ENCODE results near the gene DENND4A. TPM values are rescaled to one million over a fixed set of nuclear protein-coding genes. Genes with fewer than 3 reads are reported as not detected.

Gene DENND4A
- total and polyA plus RNA-seq, 10 of the 15 experiments (the other 5 are each of a cell fraction or from before 2014, with no cell fraction given): 14.2 to 81.8 (median 34.1) TPM

- TF ChIP-seq ETV6 (conservative IDR thresholded peaks at IDR 0.05 in 1 of 2, IDR thresholded peaks at IDR 0.05 in 1 of 2; ENCODE audit: borderline replicate concordance in 1 of 2, low read depth in 1 of 2) (no peak), SMC3 (IDR thresholded peaks at IDR 0.05; ENCODE audit: borderline replicate concordance, low read length) (no peak)
Measured at GRCh38 chr15:65841121-65841930, 49.2 kb upstream of the DENND4A start (continued).

- Histone ChIP-seq H3K4me2 (ENCODE audit: control insufficient read depth, insufficient read depth) (no peak overlapping the region), H3K9ac (ENCODE audit: control insufficient read depth, insufficient read depth, low read length) (no peak overlapping the region), H3K4me1 (ENCODE audit: control insufficient read depth, insufficient read depth, low read length) (0 out of 2 replicates have a peak, but pooled peaks cover 3% of the 10 kb centered on the region), H3K9me3 (replicated peaks; ENCODE audit: control insufficient read depth, insufficient read depth, low read length) (no peaks in the 10 kb centered on the region), H3K36me3 (ENCODE audit: control insufficient read depth in 2 of 2, insufficient read depth in 2 of 2, low read length in 1 of 2) (no peaks in the 10 kb centered on the region), H4K20me1 (ENCODE audit: control insufficient read depth, insufficient read depth) (no peaks in the 10 kb centered on the region), H3K79me2 (ENCODE audit: control insufficient read depth, insufficient read depth, low read length) (no peaks in the 10 kb centered on the region), H2AFZ (ENCODE audit: control insufficient read depth, low read depth, low read length) (no peak overlapping the region), H3K4me3 (no peak overlapping the region), H3K27ac (ENCODE audit: control insufficient read depth, insufficient read depth) (no peak overlapping the region), H3K27me3 (replicated peaks in 1 of 2; ENCODE audit: control insufficient read depth in 2 of 2, insufficient read depth in 2 of 2, low read length in 1 of 2) (no peaks in the 10 kb centered on the region)
- SMC1A ChIA-PET (ENCODE audit: uncharacterized antibody, unreplicated experiment): interaction anchor here (1.2 to 1.4 kb wide), 2 partner anchors 16 to 22 kb away, joined by 3 read pairs; no protein-coding TSS in a partner anchor
- intact Hi-C loops (cut with micrococcal nuclease; ENCODE audit: unreplicated experiment): no loop called here
- CTCF ChIA-PET: interaction anchor here (1.3 to 9.3 kb wide), 3 partner anchors 17 to 202 kb away, joined by 4 to 192 read pairs (median 5); no protein-coding TSS in a partner anchor
- 60% methylated on average over 4 of the region's 4 CpGs for WGBS (ENCODE audit: insufficient coverage, insufficient replicate concordance, low lambda C conversion rate, missing lambda C conversion rate)
- POLR2A ChIA-PET: interaction anchor here (0.5 to 1.0 kb wide), 2 partner anchors 15 to 16 kb away, joined by 4 to 6 read pairs; no protein-coding TSS in a partner anchor
- no peak for ATAC-seq
- in situ Hi-C loops (cut with MboI): no loop called here
- BruUV-seq (replicated peaks): no TSS peak
- TF ChIP-seq MEF2A (IDR thresholded peaks at IDR 0.05; ENCODE audit: insufficient read depth, low read depth, low read length) (no peak), RFX5 (IDR thresholded peaks at IDR 0.05; ENCODE audit: low read depth, low read length) (no peak), SRF (IDR thresholded peaks at IDR 0.05; ENCODE audit: low read depth in 2 of 2, low read length in 2 of 2) (no peak), ZNF622 (IDR thresholded peaks at IDR 0.05) (no peak), KLF5 (IDR thresholded peaks at IDR 0.05; ENCODE audit: partially characterized antibody) (no peak), CREM (IDR thresholded peaks at IDR 0.05; ENCODE audit: low read depth) (no peak), ZNF687 (IDR thresholded peaks at IDR 0.05) (no peak), EZH2 (IDR thresholded peaks at IDR 0.05; ENCODE audit: borderline replicate concordance, control insufficient read depth, low read depth, low read length) (no peak), CUX1 (IDR thresholded peaks at IDR 0.05; ENCODE audit: insufficient replicate concordance, low read depth, low read length) (no peak)
- RAD21 ChIA-PET (ENCODE audit: unreplicated experiment): interaction anchor here (1.0 kb wide), 1 partner anchor 136 kb away, joined by 3 read pairs; no protein-coding TSS in a partner anchor
- no peak for DNase-seq (ENCODE audit: low read depth, low spot score)
- FAIRE-seq: no peak
Measured at GRCh38 chr15:65839985-65840384, 47.9 kb upstream of the DENND4A start.

Measured in GM12878 (cell line).